Chondrocyte (in vitro differentiated cells): ENCODE results near the gene MBD3L4. TPM values are rescaled to one million over a fixed set of nuclear protein-coding genes. Genes with fewer than 3 reads are reported as not detected.
"Not testable (repeated sequence)": the region's sequence is repeated elsewhere in the genome, so short reads cannot be mapped to it uniquely, and the experiment has no call there.

Experiments
- DNase-seq: peaks from one replicate; pipeline ENCODE4 v3.0.0; 2021; ENCODE audit warnings: mixed read lengths, low spot score
- H3K27ac Mint-ChIP-seq: one replicate; pipeline ENCODE4 v1.8.0; 2021; ENCODE audit warnings: mild to moderate bottlenecking, moderate library complexity, mixed read lengths; ENCODE audit not compliant: unreplicated experiment
- H3K27me3 Mint-ChIP-seq: 2 replicates; pipeline ENCODE4 v1.8.0; 2021; ENCODE audit warnings: low read depth, mixed read lengths
- H3K36me3 Mint-ChIP-seq: 2 replicates; pipeline ENCODE4 v1.8.0; 2021; ENCODE audit warnings: low read depth, mixed read lengths
- H3K4me1 Mint-ChIP-seq: 2 replicates; pipeline ENCODE4 v1.8.0; 2021; ENCODE audit warnings: low read depth, mild to moderate bottlenecking, mixed read lengths
- H3K4me3 Mint-ChIP-seq: one replicate; pipeline ENCODE4 v1.8.0; 2021; ENCODE audit warnings: mild to moderate bottlenecking, moderate library complexity, mixed read lengths; ENCODE audit not compliant: unreplicated experiment
- H3K9me3 Mint-ChIP-seq: 2 replicates; pipeline ENCODE4 v1.8.0; 2021; ENCODE audit warnings: low read depth, mixed read lengths
- total RNA-seq: library from RNA; stranded (reverse); gene quantifications from 3 replicates; pipeline ENCODE4 v1.2.1, GENCODE V29; 2021
- TF ChIP-seq, protein P1 (sequence below): fragments of 200-600 bp; sonication (generic); IDR thresholded peaks from 2 replicates; pipeline ENCODE4 v1.5.0; 2021; ENCODE audit warnings: antibody characterized with exemption, mild to moderate bottlenecking, moderate library complexity

MBD3L4 gene
- total RNA-seq, 1 donor from 2014 or later, result not detected

DNA sequence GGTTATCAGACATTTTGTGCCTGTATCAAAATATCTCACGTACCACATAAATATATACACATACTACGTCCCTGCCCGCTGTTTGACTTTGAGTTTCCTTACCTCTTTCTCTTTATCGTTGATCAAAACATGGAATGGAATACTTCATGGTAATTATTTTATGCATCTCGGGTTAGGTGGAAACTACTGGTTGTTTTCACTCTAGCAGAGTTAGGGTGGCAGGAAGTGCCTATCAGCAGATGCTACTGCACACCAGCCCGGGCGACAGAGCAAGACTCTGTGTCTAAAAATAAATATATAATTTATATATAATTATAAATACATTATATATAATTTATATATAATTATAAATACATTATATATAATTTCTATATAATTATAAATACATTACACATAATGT is 12.9 kb upstream of the MBD3L4 start:
- H3K36me3 Mint-ChIP-seq, H3K4me3 Mint-ChIP-seq, DNase-seq, H3K9me3 Mint-ChIP-seq, H3K27me3 Mint-ChIP-seq, H3K4me1 Mint-ChIP-seq, H3K27ac Mint-ChIP-seq: not testable (repeated sequence)

DNA sequence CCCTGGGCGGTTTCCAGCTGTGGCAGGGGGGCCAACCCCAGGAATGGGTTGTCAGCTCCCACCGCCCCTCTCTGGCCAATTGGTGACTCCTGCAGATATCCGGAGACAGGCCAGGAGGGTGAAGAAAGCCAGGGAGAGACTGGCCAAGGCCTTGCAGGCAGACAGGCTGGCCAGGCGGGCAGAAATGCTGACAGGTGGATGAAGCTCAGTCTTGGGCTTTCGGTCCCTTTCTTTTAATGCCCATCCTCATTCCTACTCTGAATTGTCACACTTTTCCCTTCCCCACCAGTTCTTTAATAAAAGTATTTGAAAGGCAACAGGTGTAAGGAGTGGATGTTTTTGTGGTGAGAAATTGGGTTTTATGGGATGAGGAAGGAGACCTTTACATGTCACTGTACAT is 11.4 kb upstream of the MBD3L4 start:
- not testable (repeated sequence) for H3K4me1 Mint-ChIP-seq, H3K9me3 Mint-ChIP-seq

DNA sequence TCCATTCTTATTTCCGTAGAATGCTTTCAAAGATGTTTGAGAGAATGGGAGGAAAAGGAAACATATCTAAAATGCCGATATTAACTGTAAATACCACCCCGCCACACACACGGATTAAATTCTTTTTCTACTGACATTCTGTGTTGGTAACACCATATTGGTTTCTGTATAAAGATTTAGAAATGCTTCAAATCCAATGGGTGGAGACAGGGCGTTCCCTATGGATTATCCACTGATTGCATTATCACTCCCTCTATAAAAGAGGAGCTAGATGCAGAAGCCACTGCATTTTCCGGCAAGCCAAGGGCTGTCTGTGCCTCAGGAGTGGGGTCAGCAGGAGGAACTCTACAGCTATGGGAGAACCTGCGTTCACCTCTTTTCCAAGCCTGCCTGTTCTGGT is 9.0 kb upstream of the MBD3L4 start, which contains the start of gene MBD3L2:
Gene MBD3L2, plus strand, starts transcription at position 301 of the 400 bp plus-strand sequence. Its CDS starts 53 bp downstream, at position 354.
- H3K9me3 Mint-ChIP-seq, H3K36me3 Mint-ChIP-seq, H3K27me3 Mint-ChIP-seq, H3K4me3 Mint-ChIP-seq, DNase-seq, H3K27ac Mint-ChIP-seq, H3K4me1 Mint-ChIP-seq: not testable (repeated sequence)

More for the DNA sequence above, 11.4 kb upstream of the MBD3L4 start:
- H3K27ac Mint-ChIP-seq, DNase-seq, H3K36me3 Mint-ChIP-seq, H3K27me3 Mint-ChIP-seq, H3K4me3 Mint-ChIP-seq: not testable (repeated sequence)

DNA sequence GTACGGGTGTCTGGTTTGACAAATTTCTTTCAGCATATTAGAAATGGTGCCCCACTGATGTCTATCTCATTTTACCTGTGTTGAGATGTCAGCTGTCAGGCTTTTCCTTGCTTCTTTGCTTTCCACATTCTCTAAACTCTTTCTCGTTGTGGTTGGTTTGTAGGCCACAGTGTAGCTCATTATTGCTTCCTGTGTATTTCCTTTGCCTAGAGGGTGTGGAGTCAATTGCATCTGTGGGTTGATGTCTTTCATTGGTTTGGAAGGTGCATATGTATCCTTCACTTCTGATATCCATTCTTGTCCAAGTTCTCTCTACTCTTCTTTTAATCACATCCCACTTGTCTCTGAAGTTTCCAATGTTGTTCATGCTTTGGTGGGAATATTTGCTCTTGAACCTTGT is 1.6 kb upstream of the MBD3L4 start:
- not testable (repeated sequence) for DNase-seq, H3K36me3 Mint-ChIP-seq, H3K27ac Mint-ChIP-seq, H3K27me3 Mint-ChIP-seq, H3K4me1 Mint-ChIP-seq, H3K9me3 Mint-ChIP-seq, H3K4me3 Mint-ChIP-seq

DNA sequence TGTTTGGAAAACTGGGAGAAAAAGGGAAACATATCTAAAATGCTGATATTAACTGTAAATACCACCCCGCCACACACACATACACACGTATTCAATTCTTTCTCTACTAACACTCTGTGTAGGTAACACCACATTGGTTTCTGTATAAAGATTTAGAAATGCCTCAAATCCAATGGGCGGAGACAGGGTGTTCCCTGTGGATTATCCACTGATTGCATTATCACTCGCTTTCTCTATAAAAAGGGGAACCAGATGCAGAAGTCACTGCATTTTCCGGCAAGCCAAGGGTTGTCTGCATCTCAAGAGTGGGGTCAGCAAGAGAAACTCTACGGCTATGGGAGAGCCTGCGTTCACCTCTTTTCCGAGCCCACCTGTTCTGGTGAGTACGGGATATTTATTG is 9.7 kb downstream of the MBD3L4 start, which contains the start of gene MBD3L5:
Gene MBD3L5, plus strand, starts transcription at position 301 of the 400 bp plus-strand sequence. Its CDS starts 34 bp downstream, at position 335.
- H3K4me3 Mint-ChIP-seq, H3K36me3 Mint-ChIP-seq, H3K4me1 Mint-ChIP-seq, H3K27me3 Mint-ChIP-seq, H3K27ac Mint-ChIP-seq, DNase-seq, H3K9me3 Mint-ChIP-seq: not testable (repeated sequence)

DNA sequence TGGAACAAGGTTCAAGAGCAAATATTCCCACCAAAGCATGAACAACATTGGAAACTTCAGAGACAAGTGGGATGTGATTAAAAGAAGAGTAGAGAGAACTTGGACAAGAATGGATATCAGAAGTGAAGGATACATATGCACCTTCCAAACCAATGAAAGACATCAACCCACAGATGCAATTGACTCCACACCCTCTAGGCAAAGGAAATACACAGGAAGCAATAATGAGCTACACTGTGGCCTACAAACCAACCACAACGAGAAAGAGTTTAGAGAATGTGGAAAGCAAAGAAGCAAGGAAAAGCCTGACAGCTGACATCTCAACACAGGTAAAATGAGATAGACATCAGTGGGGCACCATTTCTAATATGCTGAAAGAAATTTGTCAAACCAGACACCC is 11.2 kb downstream of the MBD3L4 start:
- H3K4me1 Mint-ChIP-seq, H3K27ac Mint-ChIP-seq, DNase-seq, H3K36me3 Mint-ChIP-seq, H3K4me3 Mint-ChIP-seq, H3K9me3 Mint-ChIP-seq, H3K27me3 Mint-ChIP-seq: not testable (repeated sequence)

DNA sequence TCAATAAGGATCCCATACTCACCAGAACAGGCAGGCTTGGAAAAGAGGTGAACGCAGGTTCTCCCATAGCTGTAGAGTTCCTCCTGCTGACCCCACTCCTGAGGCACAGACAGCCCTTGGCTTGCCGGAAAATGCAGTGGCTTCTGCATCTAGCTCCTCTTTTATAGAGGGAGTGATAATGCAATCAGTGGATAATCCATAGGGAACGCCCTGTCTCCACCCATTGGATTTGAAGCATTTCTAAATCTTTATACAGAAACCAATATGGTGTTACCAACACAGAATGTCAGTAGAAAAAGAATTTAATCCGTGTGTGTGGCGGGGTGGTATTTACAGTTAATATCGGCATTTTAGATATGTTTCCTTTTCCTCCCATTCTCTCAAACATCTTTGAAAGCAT is 18.6 kb downstream of the MBD3L4 start, which contains the start of gene MBD3L2B:
Gene MBD3L2B, minus strand, starts transcription at position 101 of the 400 bp plus-strand sequence. Its CDS starts 34 bp downstream, at position 67.
- not testable (repeated sequence) for H3K36me3 Mint-ChIP-seq, DNase-seq, H3K27me3 Mint-ChIP-seq, H3K9me3 Mint-ChIP-seq, H3K4me1 Mint-ChIP-seq, H3K27ac Mint-ChIP-seq, H3K4me3 Mint-ChIP-seq

DNA sequence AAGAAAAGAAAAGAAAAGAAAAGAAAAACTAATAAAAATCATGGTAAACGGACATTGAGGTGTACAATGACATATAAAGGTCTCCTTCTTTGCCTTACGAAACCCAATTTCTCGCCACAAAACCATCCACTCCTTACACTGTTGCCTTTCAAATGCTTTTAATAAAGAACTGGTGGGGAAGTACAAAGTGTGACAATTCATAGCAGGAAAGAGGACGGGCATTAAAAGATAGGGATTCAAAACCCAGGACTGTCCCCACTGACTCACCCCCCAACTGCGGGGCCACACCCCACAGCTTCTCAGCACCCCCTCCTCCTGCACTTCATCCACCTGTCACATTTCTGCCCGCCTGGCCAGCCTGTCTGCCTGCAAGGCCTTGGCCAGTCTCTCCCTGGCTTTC is 21.2 kb downstream of the MBD3L4 start:
- Mint-ChIP-seq H3K36me3 (no peaks in the 10 kb centered on the region), H3K4me1 (no peaks in the 10 kb centered on the region), H3K27me3 (peaks cover 7% of the 10 kb centered on the region), H3K27ac (no peak overlapping the region), H3K9me3 (no peaks in the 10 kb centered on the region), H3K4me3 (no peak overlapping the region)
- no peak for DNase-seq
- TF ChIP-seq, protein P1, sequence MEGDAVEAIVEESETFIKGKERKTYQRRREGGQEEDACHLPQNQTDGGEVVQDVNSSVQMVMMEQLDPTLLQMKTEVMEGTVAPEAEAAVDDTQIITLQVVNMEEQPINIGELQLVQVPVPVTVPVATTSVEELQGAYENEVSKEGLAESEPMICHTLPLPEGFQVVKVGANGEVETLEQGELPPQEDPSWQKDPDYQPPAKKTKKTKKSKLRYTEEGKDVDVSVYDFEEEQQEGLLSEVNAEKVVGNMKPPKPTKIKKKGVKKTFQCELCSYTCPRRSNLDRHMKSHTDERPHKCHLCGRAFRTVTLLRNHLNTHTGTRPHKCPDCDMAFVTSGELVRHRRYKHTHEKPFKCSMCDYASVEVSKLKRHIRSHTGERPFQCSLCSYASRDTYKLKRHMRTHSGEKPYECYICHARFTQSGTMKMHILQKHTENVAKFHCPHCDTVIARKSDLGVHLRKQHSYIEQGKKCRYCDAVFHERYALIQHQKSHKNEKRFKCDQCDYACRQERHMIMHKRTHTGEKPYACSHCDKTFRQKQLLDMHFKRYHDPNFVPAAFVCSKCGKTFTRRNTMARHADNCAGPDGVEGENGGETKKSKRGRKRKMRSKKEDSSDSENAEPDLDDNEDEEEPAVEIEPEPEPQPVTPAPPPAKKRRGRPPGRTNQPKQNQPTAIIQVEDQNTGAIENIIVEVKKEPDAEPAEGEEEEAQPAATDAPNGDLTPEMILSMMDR, result no peak

DNA sequence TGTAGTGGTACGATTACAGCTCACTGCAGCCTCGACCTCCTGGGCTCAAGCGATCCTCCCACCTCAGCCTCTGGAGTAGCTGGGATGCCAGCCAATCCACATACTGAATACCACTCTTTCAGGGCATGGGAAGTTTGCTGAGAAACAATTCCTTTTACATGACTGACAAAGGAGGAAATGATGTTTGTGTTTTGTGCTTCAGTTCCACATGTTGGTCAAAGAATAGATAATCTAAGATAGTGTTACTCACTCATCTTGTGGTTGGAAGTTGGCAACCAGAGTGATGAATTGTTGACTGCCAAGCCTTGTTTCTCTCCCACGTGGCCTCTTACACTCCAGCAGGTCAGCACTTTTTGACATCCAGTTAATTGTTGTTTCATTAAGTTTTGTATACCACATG is 26.3 kb downstream of the MBD3L4 start:
- no peak overlapping the region for H3K4me3 Mint-ChIP-seq
- H3K27me3 Mint-ChIP-seq, result peaks cover 9% of the 10 kb centered on the region
- no peaks in the 10 kb centered on the region for H3K4me1 Mint-ChIP-seq
- no peak for DNase-seq
- H3K27ac Mint-ChIP-seq, result no peak overlapping the region
- TF ChIP-seq, protein P1, result no peak
- H3K9me3 Mint-ChIP-seq, result no peaks in the 10 kb centered on the region
- H3K36me3 Mint-ChIP-seq, result no peaks in the 10 kb centered on the region
